CD14-positive monocyte (primary cell): ENCODE data around the gene EPHA10. TPM values are rescaled to one million over a fixed set of nuclear protein-coding genes. Genes with fewer than 3 reads are reported as not detected.
"Not testable (repeated sequence)": the region's sequence is repeated elsewhere in the genome, so short reads cannot be mapped to it uniquely, and the experiment has no call there.

ENCODE experiments used
- DNase-seq, 3 donors: peaks; one replicate each; pipeline ENCODE4 v3.0.0-alpha.2; 2011 to 2022
- H2AFZ ChIP-seq: 2 replicates; pipeline ENCODE4 v1.6.0; 2012; ENCODE audit warnings: mild to moderate bottlenecking, low read depth, low read length, inconsistent platforms; ENCODE audit not compliant: insufficient read depth, poor library complexity, severe bottlenecking
- H3K27ac ChIP-seq, 2 donors: 1 replicate in 1 of 2; 2 replicates in 1 of 2; pipeline ENCODE4 v1.5.1; 2012 to 2013; ENCODE audit warnings: low read length in 2 of 2, control low read depth in 1 of 2, inconsistent platforms in 1 of 2, low read depth in 1 of 2, mild to moderate bottlenecking in 1 of 2
- H3K27me3 ChIP-seq, 2 donors: one replicate each; pipeline versions ENCODE4 v1.6.0 to v1.6.1; 2011 to 2013; ENCODE audit warnings: low read length in 2 of 2; ENCODE audit not compliant: control insufficient read depth in 2 of 2, insufficient read depth in 2 of 2
- H3K36me3 ChIP-seq, 2 donors: replicated peaks in 1 of 2; 1 replicate in 1 of 2; 2 replicates in 1 of 2; pipeline versions ENCODE4 v1.5.1 to v1.6.1; 2012 to 2013; ENCODE audit warnings: low read length in 2 of 2, control low read depth in 1 of 2, inconsistent platforms in 1 of 2, mild to moderate bottlenecking in 1 of 2; ENCODE audit not compliant: insufficient read depth in 2 of 2, control insufficient read depth in 1 of 2
- H3K4me1 ChIP-seq, 2 donors: 1 replicate in 1 of 2; 2 replicates in 1 of 2; pipeline versions ENCODE4 v1.5.1 to v1.6.1; 2012 to 2013; ENCODE audit warnings: low read length in 2 of 2, control low read depth in 1 of 2, inconsistent platforms in 1 of 2, mild to moderate bottlenecking in 1 of 2, moderate library complexity in 1 of 2; ENCODE audit not compliant: insufficient read depth in 2 of 2, control insufficient read depth in 1 of 2
- H3K4me2 ChIP-seq: replicated peaks from 2 replicates; pipeline ENCODE3; 2012; ENCODE audit warnings: low read length, moderate library complexity, mild to moderate bottlenecking; ENCODE audit not compliant: poor library complexity, severe bottlenecking; ENCODE audit errors: extremely low read depth
- H3K4me3 ChIP-seq, 3 experiments: fragments of 200-600 bp in 1 of 3; sonication (generic) in 1 of 3; replicated peaks in 1 of 3; 1 replicate in 2 of 3; 2 replicates in 1 of 3; pipeline ENCODE4 v1.5.1; 2011 to 2013; ENCODE audit warnings: low read length in 3 of 3, mild to moderate bottlenecking in 3 of 3, control low read depth in 2 of 3, low read depth in 2 of 3, inconsistent platforms in 1 of 3, moderate library complexity in 1 of 3
- H3K79me2 ChIP-seq: 2 replicates; pipeline ENCODE4 v1.6.0; 2012; ENCODE audit warnings: mild to moderate bottlenecking, control low read depth, inconsistent platforms, low read length, moderate library complexity; ENCODE audit not compliant: insufficient read depth
- H3K9ac ChIP-seq: 2 replicates; pipeline ENCODE4 v1.6.0; 2017; ENCODE audit warnings: low read length, mild to moderate bottlenecking; ENCODE audit not compliant: insufficient read depth, poor library complexity, severe bottlenecking
- H3K9me3 ChIP-seq, 2 donors: replicated peaks in 1 of 2; 1 replicate in 1 of 2; 2 replicates in 1 of 2; pipeline versions ENCODE4 v1.5.1 to v1.6.1; 2012 to 2013; ENCODE audit warnings: low read length in 2 of 2, control low read depth in 1 of 2; ENCODE audit not compliant: control insufficient read depth in 1 of 2, insufficient read depth in 1 of 2
- H4K20me1 ChIP-seq: 2 replicates; pipeline ENCODE4 v1.6.0; 2012; ENCODE audit warnings: mild to moderate bottlenecking, low read length, control low read depth, moderate library complexity; ENCODE audit not compliant: insufficient read depth
- H3K27ac Mint-ChIP-seq, 7 donors: one replicate each; pipeline ENCODE4 v1.8.0; 2020; ENCODE audit warnings: mild to moderate bottlenecking in 7 of 7, mixed read lengths in 7 of 7, moderate library complexity in 6 of 7, inconsistent platforms in 2 of 7
- H3K27me3 Mint-ChIP-seq, 3 donors: one replicate each; pipeline ENCODE4 v1.8.0; 2021 to 2022; ENCODE audit warnings: low read depth in 3 of 3, mild to moderate bottlenecking in 3 of 3, mixed read lengths in 3 of 3, moderate library complexity in 3 of 3, inconsistent platforms in 1 of 3
- H3K36me3 Mint-ChIP-seq, 2 donors: one replicate each; pipeline ENCODE4 v1.8.0; 2020; ENCODE audit warnings: mixed read lengths in 2 of 2, inconsistent platforms in 1 of 2, mild to moderate bottlenecking in 1 of 2
- H3K4me1 Mint-ChIP-seq: one replicate; pipeline ENCODE4 v1.8.0; 2020; ENCODE audit warnings: mild to moderate bottlenecking, mixed read lengths
- H3K4me3 Mint-ChIP-seq, 2 donors: one replicate each; pipeline ENCODE4 v1.8.0; 2020; ENCODE audit warnings: mild to moderate bottlenecking in 2 of 2, mixed read lengths in 2 of 2, moderate library complexity in 1 of 2
- H3K9me3 Mint-ChIP-seq, 7 donors: one replicate each; pipeline ENCODE4 v1.8.0; 2020 to 2022; ENCODE audit warnings: mixed read lengths in 7 of 7, mild to moderate bottlenecking in 6 of 7, moderate library complexity in 6 of 7, inconsistent platforms in 2 of 7
- CTCF ChIP-seq: fragments of 200-600 bp; IDR thresholded peaks from one replicate; pipeline ENCODE4 v1.8.0; 2022; ENCODE audit warnings: antibody characterized with exemption, mild to moderate bottlenecking
- WGBS: methylation state at CpG from one replicate; pipeline ENCODE4 v1.1.5; 2013; ENCODE audit warnings: missing lambda C conversion rate; ENCODE audit not compliant: insufficient coverage; 5-methylcytosine and 5-hydroxymethylcytosine counted together
- intact Hi-C, 2 donors: fragments of 100-400 bp; cut with micrococcal nuclease; formaldehyde crosslinking; loops; one replicate each; pipeline versions ENCODE4 v1.15.0 to v1.15.1; 2023
- polyA plus RNA-seq, 3 donors: library from polyadenylated mRNA; depleted of rRNA in 1 of 3; unstranded in 2 of 3; stranded (reverse) in 1 of 3; fragments of 300-500 nt in 2 of 3; fragments of >200 nt in 1 of 3; fragmentation: Illumina TruSeq in 2 of 3; gene quantifications; 1 replicate in 2 of 3; 2 replicates in 1 of 3; pipeline ENCODE4 v1.2.3, GENCODE V29; 2012 to 2021

EPHA10 gene
- polyA plus RNA-seq, 3 donors: not detected

GRCh38 chr1:37776946-37777516 is 12.1 kb upstream of the EPHA10 start:
- H3K4me2 ChIP-seq: no peak overlapping the region
- no peak overlapping the region for H2AFZ ChIP-seq
- H3K27me3 ChIP-seq: no peaks in the 10 kb centered on the region
- H3K79me2 ChIP-seq: no peaks in the 10 kb centered on the region
- H3K4me1 ChIP-seq: no peaks in the 10 kb centered on the region
- H3K27me3 Mint-ChIP-seq: peaks cover 6 to 28% (median 19%) of the 10 kb centered on the region in 3 donors
- no peaks in the 10 kb centered on the region for H4K20me1 ChIP-seq
- no peak overlapping the region for H3K27ac Mint-ChIP-seq
- no peak overlapping the region for H3K9ac ChIP-seq
- H3K36me3 Mint-ChIP-seq: no peaks in the 10 kb centered on the region
- TF ChIP-seq CTCF: no peak
- no peaks in the 10 kb centered on the region for H3K9me3 ChIP-seq
- DNase-seq: no peak
- H3K27ac ChIP-seq: no peak overlapping the region
- intact Hi-C loops: no loop called here
- peaks cover 4% of the 10 kb centered on the region for H3K4me1 Mint-ChIP-seq
- no peak overlapping the region for H3K4me3 ChIP-seq
- no peaks in the 10 kb centered on the region for H3K36me3 ChIP-seq
- 80% methylated on average over 2 of the region's 4 CpGs for WGBS
- H3K4me3 Mint-ChIP-seq: no peak overlapping the region
- peaks cover 0 to 13% (median 0%) of the 10 kb centered on the region in 7 donors for H3K9me3 Mint-ChIP-seq

- intact Hi-C loops: not testable (repeated sequence)
Measured at GRCh38 chr1:37771440-37771839, 6.5 kb upstream of the EPHA10 start.

More at GRCh38 chr1:37771440-37771839, 6.5 kb upstream of the EPHA10 start:
- H3K27ac ChIP-seq, H3K9me3 ChIP-seq, DNase-seq, H3K4me3 Mint-ChIP-seq, H3K9ac ChIP-seq, H4K20me1 ChIP-seq, H2AFZ ChIP-seq, H3K4me1 ChIP-seq, H3K27ac Mint-ChIP-seq, H3K36me3 Mint-ChIP-seq, H3K79me2 ChIP-seq, H3K4me1 Mint-ChIP-seq, H3K4me2 ChIP-seq, H3K36me3 ChIP-seq, H3K4me3 ChIP-seq: not testable (repeated sequence)
- Mint-ChIP-seq H3K9me3 (peaks cover 0 to 16% (median 3%) of the 10 kb centered on the region in 7 donors), H3K27me3 (peaks cover 23 to 57% (median 38%) of the 10 kb centered on the region in 3 donors)
- peaks cover 22 to 35% of the 10 kb centered on the region in 2 donors for H3K27me3 ChIP-seq
